GM18505 (cell line): ENCODE data around the gene PAFAH1B2.

Source experiments
- ATAC-seq: cut with Tn5 transposase; IDR thresholded peaks from one replicate; pipeline ENCODE4 v1.9.1; 2021; ENCODE audit not compliant: unreplicated experiment
- POLR2A ChIP-seq: IDR thresholded peaks from 4 replicates; pipeline ENCODE4 v1.6.1; 2011; ENCODE audit warnings: borderline replicate concordance; ENCODE audit not compliant: insufficient read depth, insufficient read length; ENCODE audit errors: extremely low read depth

The PAFAH1B2 gene

DNA sequence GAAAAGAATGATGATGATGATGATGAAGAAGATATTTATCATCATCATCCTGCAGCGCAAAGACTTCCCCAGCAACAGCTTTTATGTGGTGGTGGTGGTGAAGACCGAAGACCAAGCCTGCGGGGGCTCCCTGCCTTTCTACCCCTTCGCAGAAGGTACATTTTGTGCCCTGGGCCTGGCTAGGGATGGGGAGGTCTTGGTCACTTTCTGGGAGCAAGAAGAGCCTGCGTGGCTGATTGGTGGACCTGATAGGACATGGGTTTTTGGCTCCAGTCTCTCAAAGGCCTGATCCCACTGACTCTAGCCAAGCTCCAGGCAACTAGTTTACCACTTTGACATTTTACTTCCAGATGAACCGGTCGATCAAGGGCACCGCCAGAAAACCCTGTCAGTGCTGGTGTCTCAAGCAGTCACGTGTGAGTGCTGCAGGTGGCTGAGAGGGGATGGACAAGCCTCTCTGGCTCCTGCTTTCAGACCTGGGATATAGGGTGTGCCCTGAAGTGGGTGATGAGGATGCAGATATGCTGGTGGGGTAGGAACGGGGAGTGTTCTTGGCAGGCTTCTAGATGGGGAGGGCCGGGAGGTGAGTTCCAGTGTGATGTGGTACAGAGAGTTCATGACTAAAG lies 39.8 kb downstream of the PAFAH1B2 start:
- ATAC-seq, result no peak
- no peak for TF ChIP-seq POLR2A

DNA sequence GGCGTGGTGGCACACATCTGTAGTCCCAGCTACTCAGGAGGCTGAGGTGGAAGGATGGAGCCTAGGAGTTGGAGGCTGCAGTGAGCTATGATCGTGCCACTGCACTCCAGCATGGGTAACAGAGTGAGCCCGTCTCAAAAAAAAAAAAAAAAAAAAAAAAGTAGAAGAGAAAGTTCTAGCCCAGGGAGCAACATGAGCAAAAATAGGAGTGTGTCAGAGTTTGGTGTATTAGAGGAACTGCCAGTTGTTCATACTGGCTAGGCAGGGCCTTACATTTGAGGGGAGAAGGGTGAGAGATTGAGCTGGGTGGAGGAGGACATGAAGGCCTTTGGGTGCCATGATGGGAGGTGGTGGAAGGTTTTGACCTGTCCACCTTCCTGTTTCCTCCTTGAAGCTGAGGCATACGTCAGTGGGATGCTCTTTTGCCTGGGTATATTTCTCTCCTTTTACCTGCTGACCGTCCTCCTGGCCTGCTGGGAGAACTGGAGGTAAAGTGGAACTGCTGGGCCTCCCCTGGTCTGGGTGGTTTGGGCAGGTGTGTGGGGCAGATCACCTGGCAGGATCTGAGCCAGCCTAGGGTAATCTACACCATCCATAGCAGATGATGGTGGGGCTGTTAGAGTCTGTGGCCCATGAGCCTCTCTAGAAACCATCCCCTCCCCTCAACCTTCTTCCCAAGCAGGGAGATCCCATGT lies 41.8 kb downstream of the PAFAH1B2 start:
- TF ChIP-seq POLR2A, result no peak
- no peak for ATAC-seq

DNA sequence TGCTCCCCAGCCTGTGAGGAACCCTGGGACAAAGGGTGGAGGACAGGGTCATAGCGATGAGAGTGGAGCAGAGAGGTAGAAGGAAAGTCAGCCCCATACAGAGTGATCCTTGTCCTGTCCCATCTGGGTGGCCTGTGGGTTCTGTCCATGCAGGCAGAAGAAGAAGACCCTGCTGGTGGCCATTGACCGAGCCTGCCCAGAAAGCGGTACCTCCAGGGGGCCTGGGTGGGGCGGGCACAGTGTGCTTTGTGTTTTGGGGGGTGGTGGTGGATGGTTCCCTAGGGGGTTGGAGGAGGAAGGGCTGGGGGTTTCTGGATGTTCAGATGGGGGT lies 42.3 kb downstream of the PAFAH1B2 start:
- TF ChIP-seq POLR2A, result no peak

DNA sequence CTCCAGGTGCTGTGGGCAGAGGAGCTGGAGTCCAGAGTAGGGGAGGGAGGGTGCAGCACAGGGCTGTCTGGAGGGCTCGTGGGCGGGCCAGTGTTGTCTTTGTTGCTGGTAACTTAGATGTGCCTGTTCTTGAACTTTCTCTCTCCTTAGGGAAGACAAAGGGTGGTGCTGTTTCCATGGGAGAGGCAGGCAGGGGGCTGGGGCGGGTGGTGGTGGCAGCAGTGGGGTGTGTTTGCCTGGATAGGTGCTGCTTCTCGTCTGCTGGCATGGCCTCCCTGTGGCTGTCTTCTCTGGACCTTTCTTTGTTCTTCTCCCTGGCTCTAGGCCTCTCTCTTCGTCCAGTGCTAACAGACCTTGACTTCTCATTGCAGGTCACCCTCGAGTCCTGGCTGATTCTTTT lies 42.9 kb downstream of the PAFAH1B2 start:
- TF ChIP-seq POLR2A, result no peak
- no peak for ATAC-seq

More for the DNA sequence above, 42.3 kb downstream of the PAFAH1B2 start:
- ATAC-seq, result no peak

DNA sequence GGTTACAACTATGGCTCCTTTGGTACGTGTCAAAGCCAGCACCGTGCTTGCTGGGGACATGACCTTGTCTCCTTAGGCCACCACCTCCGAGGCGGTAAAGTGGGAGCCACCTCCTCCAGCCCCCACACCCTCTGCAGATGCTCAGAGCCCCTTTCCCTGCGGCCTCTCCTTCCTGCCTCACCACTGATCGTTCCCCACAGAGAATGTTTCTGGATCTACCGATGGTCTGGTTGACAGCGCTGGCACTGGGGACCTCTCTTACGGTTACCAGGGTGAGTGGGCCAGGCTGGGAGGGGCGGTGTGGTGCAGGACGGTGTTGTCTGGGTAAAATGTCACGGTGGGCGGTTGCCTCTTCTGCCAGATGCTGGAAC lies 43.3 kb downstream of the PAFAH1B2 start:
- no peak for TF ChIP-seq POLR2A
- no peak for ATAC-seq

DNA sequence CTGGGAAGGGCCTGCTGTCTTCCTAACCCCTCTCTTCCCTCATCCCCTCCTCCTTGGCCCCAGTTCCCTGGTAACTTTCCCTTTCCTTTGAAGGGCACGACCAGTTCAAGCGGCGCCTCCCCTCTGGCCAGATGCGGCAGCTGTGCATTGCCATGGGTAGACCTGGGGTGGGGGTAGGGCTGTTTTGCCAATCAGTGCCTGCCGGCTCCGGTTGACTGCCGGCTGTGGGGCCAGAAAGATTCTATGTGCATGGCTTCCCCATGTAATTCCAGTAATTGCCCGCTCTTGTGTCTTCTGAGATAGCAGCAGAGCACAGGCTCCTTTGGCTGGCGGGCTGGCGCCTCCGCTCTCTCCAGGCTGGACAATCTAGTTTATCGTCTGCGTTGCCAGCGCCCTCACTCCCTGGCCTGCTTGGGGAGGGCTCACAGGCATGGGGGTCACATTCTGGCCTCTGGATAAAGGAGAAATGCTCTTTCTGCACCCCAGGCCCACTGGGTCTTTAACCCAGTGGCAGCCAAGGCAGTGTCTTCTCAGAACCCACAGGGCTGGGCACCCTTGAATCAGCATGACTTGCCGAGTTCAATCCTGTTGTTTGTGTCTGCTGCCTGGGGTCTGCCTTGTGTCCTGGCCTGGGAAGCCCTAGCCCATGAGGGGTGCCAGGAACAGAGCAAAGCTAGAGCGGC lies 43.9 kb downstream of the PAFAH1B2 start:
- no peak for TF ChIP-seq POLR2A
- no peak for ATAC-seq

DNA sequence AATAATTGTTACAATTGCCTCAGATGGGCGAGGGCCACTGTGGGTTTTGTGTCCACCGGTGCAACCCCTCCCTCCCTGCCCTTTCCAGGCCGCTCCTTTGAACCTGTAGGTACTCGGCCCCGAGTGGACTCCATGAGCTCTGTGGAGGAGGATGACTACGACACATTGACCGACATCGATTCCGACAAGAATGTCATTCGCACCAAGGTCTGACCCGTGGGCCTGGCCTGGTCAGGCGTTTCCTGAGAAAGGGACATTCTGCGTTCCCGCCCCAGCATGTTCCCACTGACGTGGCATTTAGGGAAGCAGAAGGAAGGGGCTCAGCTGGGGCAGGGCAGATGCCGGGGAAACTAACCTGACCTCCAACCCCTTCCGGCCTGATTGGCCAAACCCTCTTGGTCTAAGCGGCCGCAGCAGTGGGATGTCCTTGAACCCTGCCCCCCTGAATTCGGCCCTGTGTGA lies 44.6 kb downstream of the PAFAH1B2 start:
- TF ChIP-seq POLR2A, result no peak
- no peak for ATAC-seq

DNA sequence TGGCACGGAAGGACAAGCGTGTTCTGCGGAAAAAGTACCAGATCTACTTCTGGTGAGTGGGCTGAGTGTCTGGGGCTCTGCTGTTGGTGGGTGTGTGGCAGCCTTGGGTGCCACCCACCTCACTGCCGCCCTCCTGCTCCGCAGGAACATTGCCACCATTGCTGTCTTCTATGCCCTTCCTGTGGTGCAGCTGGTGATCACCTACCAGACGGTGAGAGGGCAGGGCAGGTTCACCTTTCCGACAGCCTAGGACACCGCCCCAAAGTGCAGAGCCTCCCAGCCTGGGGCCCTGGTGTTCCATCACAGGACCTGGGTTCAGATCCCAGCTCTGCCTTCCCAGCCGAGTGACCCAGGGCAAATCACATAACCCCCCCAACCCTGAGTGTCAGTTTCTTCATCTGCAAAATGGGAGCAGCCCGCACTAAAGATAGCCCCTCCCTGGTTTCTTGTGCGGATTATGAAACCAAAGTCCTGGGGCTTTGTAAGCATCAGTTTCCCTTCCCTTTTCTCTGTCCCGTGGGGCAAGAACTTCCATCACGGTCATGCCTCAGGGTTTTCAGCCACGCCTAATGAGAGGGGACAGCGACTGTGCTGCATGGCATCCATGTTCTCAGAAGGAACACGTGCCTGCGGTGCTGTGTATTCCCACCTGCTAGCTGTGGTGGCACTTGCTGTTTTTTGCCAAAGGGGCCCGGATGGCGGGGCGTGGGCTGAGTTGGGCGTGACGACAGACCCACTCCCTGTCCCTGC lies 45.3 kb downstream of the PAFAH1B2 start:
- no peak for TF ChIP-seq POLR2A
- ATAC-seq, result peak; percentile 47

DNA sequence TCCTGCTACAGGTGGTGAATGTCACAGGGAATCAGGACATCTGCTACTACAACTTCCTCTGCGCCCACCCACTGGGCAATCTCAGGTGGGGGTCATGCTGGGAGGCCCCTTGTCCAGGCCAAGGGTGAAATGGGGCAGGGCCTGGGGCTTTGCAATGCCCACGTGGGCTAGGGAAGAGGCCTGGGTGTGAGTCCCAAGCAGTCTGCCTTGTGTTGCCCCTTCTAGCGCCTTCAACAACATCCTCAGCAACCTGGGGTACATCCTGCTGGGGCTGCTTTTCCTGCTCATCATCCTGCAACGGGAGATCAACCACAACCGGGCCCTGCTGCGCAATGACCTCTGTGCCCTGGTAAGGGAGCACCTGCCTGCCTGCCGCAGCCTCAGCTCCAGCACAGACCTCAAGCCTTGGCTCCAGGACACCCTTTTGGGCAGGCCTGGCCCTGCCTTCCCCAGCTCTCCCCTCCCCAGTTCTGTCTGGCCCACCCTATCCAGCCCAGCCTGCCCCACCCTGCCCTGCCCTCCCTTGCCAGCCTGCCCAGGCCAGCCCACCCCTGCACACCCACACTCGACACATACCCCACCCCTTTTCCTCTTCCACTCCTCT lies 46.0 kb downstream of the PAFAH1B2 start:
- no peak for TF ChIP-seq POLR2A
- ATAC-seq, result no peak

DNA sequence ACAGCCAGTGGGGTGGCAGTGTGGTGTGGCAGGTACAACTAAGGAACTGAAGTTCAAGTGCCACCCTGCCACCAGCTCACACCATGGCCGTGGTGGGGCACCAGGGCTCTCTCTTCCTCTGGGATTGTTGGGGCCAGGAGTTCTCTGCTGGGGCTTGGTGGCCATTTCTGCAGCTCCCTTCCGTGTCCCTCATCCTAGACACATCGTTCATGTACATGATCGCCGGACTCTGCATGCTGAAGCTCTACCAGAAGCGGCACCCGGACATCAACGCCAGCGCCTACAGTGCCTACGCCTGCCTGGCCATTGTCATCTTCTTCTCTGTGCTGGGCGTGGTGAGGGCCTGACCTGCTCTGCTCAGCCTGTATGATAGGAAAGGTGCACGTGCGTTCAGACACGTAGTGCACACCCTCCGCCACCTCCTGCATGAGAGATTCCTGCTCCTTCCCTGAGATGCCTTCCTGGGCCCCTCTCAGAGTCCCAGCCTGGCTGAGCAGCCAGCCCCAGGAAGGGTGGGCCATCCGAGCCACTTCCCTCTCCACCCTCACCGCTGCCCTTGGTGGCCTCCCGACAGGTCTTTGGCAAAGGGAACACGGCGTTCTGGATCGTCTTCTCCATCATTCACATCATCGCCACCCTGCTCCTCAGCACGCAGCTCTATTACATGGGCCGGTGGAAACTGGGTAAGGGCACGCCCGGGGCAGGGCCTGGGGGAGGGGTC lies 47.8 kb downstream of the PAFAH1B2 start:
- TF ChIP-seq POLR2A, result no peak
- ATAC-seq, result no peak

DNA sequence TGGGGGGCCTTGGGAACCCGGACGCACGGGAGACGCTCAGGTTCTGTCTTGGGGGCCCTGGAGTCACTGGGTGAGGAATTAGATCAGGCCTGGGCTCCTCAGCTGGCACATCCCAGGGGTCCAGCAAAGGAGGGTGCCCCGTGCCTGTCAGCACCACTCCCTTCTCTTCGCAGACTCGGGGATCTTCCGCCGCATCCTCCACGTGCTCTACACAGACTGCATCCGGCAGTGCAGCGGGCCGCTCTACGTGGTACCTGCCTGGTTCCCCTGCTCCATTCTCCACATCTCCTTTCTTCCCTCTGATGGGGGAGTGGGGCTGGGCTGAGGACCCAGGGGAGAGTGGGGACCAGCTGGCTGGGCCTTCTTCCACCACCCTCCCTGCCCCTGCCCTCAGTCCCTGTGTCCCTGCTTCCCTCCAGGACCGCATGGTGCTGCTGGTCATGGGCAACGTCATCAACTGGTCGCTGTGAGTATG lies 48.4 kb downstream of the PAFAH1B2 start:
- no peak for TF ChIP-seq POLR2A
- ATAC-seq, result no peak
